ENCODE data around the gene SSC4D. TPM values are rescaled to one million over a fixed set of nuclear protein-coding genes. Genes with fewer than 3 reads are reported as not detected.

The SSC4D gene
- total and polyA plus RNA-seq, 11 donors, result 0.23 to 1.6 (median 0.72) TPM

GRCh38 chr7:76354981-76355730 is 54.3 kb downstream of the SSC4D start:
- H3K4me3 ChIP-seq, result peak overlapping the region in 7 of 12 donors; percentile 1 to 31 (median 18)
- TF ChIP-seq CTCF (IDR thresholded peaks at IDR 0.05), result no peak
- TF ChIP-seq POLR2A (IDR thresholded peaks at IDR 0.05), result no peak
- intact Hi-C loops (cut with DNase I), result loop anchor here in 2 of 10 donors (5.0 kb wide), 2 partner anchors 33 to 37 kb away; no protein-coding TSS in a partner anchor
- H3K9me3 ChIP-seq, result no peaks in the 10 kb centered on the region
- peaks cover 0 to 34% (median 16%) of the 10 kb centered on the region in 9 donors for H3K36me3 ChIP-seq
- no peaks in the 10 kb centered on the region for H3K27me3 ChIP-seq
- ATAC-seq (peak in 1 of 4 donors; percentile 39), DNase-seq (no peak)
- 53 to 64% (median 58%) methylated on average over 9 of the region's 9 CpGs for WGBS, 4 donors
- peaks cover 12 to 80% (median 67%) of the 10 kb centered on the region in 12 donors for H3K4me1 ChIP-seq
- H3K27ac ChIP-seq, result peak overlapping the region; percentile 4 to 100 (median 68)

- ATAC-seq (peak in 1 of 4 donors; percentile 22), DNase-seq (no peak)
- Histone ChIP-seq H3K4me3 (peak overlapping the region in 7 of 12 donors; percentile 9 to 31 (median 18)), H3K27ac (peak overlapping the region; percentile 4 to 100 (median 68)), H3K9me3 (no peaks in the 10 kb centered on the region), H3K36me3 (peaks cover 0 to 40% (median 22%) of the 10 kb centered on the region in 9 donors), H3K27me3 (no peaks in the 10 kb centered on the region), H3K4me1 (peaks cover 12 to 79% (median 62%) of the 10 kb centered on the region in 12 donors)
- intact Hi-C loops (cut with DNase I), result no loop called here
- no peak for TF ChIP-seq CTCF (IDR thresholded peaks at IDR 0.05)
- TF ChIP-seq POLR2A (IDR thresholded peaks at IDR 0.05), result no peak
- WGBS, 4 donors, result 54 to 68% (median 63%) methylated on average over 4 of the region's 4 CpGs
Measured at GRCh38 chr7:76354516-76354915, 55.0 kb downstream of the SSC4D start.

- Histone ChIP-seq H3K9me3 (no peaks in the 10 kb centered on the region), H3K4me1 (peaks cover 12 to 81% (median 63%) of the 10 kb centered on the region in 12 donors), H3K27ac (peak overlapping the region in 9 of 12 donors; percentile 37 to 100 (median 80)), H3K4me3 (no peak overlapping the region), H3K27me3 (no peaks in the 10 kb centered on the region), H3K36me3 (peaks cover 0 to 46% (median 24%) of the 10 kb centered on the region in 9 donors)
- TF ChIP-seq CTCF (IDR thresholded peaks at IDR 0.05) (no peak), POLR2A (IDR thresholded peaks at IDR 0.05) (no peak)
- intact Hi-C loops (cut with DNase I), result no loop called here
- ATAC-seq (no peak), DNase-seq (no peak)
- 91 to 97% (median 95%) methylated on average over 5 of the region's 5 CpGs for WGBS, 4 donors
Measured at GRCh38 chr7:76353744-76354143, 55.8 kb downstream of the SSC4D start.

GRCh38 chr7:76352193-76352592 is 57.3 kb downstream of the SSC4D start:
- Histone ChIP-seq H3K27me3 (no peaks in the 10 kb centered on the region), H3K36me3 (peaks cover 0 to 62% (median 34%) of the 10 kb centered on the region in 9 donors), H3K4me3 (no peak overlapping the region), H3K27ac (peak overlapping the region in 5 of 12 donors; percentile 4 to 100 (median 19)), H3K4me1 (peaks cover 15 to 93% (median 70%) of the 10 kb centered on the region in 12 donors), H3K9me3 (no peaks in the 10 kb centered on the region)
- peak in 1 of 4 donors; percentile 10 for ATAC-seq
- DNase-seq, result no peak
- 57 to 71% (median 66%) methylated on average over 6 of the region's 6 CpGs for WGBS, 4 donors
- intact Hi-C loops (cut with DNase I), result no loop called here
- TF ChIP-seq CTCF (IDR thresholded peaks at IDR 0.05), result no peak
- TF ChIP-seq POLR2A (IDR thresholded peaks at IDR 0.05), result no peak
